ENCODE results near the gene MISFA.
"Not testable (repeated sequence)": the region's sequence is repeated elsewhere in the genome, so short reads cannot be mapped to it uniquely, and the experiment has no call there.

Gene MISFA

DNA sequence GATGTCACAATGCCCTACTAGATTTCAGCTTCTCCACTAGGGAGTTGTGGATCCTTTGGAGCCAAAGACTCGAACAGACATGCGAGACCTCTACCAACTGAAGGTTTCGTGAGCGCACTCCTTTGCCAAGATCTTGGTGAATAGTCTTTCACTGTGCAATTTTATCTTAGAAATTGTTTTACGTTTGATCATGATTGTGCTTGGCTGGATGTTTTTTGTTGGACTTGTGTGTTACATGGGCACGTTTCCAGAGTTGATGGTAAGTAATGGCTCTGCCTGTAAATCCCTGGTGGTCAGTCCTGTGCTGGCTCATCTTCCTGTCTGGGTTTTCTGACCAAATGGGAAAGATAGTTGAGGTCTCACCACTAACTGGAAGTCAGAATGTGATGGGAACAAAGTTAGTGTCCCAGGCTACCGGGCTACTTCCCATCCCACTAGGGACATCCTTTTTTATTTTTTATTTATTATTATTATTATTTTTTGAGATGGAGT lies at the start of gene MISFA:
MISFA (plus strand) TSS at position 51 of the 492 bp plus-strand sequence; CDS start at position 191, 140 bp downstream.
- no peak for ATAC-seq

DNA sequence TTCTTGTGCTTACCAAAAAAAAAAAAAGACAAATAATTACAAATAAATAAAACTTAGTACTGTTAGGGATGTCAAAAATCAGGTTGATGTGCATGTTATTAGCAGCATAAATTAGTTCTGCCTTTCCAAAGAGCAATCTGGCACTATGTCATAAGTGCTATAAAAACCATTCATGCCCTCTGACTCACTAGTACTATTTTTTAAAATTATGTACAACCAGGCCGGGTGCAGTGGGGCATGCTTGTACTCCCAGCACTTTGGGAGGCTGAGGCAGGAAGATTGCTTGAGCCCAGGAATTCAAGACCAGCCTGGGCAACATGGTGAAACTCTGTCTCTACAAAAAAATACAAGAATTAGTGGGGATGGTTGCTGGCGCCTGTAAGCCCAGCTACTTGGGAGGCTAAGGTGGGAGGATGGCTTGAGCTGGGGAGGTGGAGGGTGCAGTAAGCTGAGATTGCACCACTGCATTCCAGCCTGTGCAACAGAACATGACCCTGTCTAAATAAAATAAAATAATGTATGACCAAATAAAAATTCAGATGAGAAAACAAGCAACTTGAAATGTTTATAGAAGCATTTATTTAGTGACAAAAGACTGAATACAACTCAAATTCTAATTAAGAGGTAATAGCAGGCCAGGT lies 36.4 kb upstream of the MISFA start:
- ATAC-seq, result no peak

- ATAC-seq, result no peak
Observed at GRCh38 chr11:18564149-18564548, 35.4 kb upstream of the MISFA start.

- ATAC-seq, result no peak
Observed at GRCh38 chr11:18566406-18566805, 33.2 kb upstream of the MISFA start.

- ATAC-seq, result no peak
Observed at GRCh38 chr11:18567081-18567480, 32.5 kb upstream of the MISFA start.

- no peak for ATAC-seq
Observed at GRCh38 chr11:18575361-18575760, 24.2 kb upstream of the MISFA start.

DNA sequence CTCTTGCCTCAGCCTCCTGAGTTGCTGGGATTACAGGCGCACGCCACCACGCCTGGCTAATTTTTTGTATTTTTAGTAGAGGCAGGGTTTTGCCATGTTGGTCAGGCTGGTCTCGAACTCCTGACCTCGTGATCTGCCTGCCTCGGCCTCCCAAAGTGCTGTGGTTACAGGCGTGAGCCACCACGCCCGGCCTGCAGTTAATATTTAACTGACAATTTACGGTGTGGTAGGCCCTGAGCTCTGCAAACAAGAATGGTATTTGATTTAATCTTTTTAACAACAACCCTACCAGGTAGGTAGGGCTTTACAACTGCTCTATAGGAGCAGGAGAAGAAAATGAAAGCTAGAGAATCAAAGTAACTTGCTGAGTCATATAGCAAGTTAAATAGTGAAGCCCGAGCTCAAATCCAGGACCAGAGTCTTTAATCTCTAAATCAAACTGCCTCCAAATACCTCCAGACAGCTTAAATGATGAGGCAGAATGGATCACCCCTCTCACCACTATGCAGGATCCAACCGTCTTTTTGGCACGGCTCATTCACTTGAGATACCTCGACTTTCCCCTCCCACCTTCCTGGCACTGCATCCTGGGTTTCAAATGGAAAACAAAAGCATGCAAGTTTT lies 20.5 kb upstream of the MISFA start:
- peak; percentile 84 to 85 for ATAC-seq

GRCh38 chr11:18580113-18580766 lies 19.3 kb upstream of the MISFA start:
- ATAC-seq, result no peak

GRCh38 chr11:18581825-18582224 lies 17.8 kb upstream of the MISFA start:
- no peak for ATAC-seq

GRCh38 chr11:18588297-18589252 lies 11.0 kb upstream of the MISFA start, which contains the start of gene UEVLD:
UEVLD (minus strand) TSS chr11:18588734; CDS start chr11:18588654, 80 bp downstream.
- peak; percentile 41 to 54 for ATAC-seq

DNA sequence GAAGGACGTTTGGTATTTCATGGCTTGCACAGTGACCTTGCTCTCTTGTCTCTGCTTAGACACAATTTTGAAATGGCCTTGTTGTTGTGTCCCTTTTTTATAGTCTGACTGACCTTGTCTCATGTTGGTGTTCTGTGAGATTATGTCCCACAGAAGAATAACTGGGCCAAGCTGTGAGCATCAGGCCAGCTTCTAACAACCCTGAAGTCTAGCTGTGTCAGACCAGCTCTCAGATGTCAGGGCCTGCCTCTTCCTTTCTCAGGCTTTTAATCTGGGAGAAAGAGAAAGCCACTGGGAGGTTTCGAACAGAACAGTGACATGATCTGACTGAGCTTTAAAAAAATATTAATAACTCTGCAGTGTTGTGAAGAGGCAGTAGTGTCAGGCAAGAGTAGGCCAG lies 9.0 kb upstream of the MISFA start:
- ATAC-seq, result no peak

DNA sequence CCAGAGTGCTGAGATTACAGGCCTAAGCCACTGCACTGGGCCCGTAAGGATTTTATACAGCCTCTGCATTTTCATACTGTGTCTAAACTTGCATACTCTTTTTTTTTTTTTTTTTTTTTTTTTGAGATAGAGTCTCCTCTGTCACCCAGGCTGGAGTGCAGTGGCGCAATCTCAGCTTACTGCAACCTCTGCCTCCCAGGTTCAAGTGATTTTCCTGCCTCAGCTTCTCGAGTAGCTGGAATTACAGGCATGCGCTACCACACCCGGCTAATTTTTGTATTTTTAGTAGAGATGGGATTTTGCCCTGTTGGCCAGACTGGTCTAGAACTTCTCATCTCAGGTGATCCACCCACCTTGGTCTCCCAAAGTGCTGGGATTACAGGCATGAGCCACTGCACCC lies 5.5 kb upstream of the MISFA start:
- not testable (repeated sequence) for ATAC-seq

DNA sequence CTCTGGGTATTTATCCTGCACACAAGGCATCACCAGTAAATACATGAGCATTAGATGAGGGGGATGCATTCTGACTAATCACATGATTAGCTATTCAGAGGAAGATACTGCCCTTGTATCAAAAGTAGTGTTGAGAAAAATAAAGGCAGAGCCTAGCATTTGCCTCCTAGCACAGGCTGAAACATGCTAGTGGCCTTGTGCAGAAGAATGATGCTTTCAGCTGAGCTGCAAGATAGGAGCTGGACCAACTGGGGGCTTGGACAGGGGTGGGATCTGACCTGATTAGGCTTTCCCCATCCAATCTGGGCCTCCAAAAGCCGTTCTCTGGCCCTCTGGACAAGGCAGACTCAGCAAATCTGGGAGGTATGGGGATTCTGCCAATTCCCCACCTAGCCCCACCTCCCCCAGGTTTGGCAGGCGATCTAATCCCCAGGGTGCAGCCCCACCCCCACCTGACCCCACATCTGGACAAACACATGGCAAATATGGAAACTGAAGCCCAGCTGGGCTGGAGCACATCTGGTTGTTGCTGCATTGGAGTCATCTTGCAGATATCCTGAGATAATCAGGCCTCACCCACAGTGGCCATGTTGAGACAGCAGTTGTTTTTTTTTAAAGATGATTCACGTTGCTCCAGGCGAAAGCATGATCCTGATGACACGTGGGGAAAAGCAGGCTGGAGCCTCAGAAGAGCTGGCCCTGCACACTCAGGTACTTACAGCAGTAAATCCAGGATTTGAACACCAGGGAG lies 4.4 kb upstream of the MISFA start:
- no peak for ATAC-seq

- no peak for ATAC-seq
Observed at GRCh38 chr11:18600915-18601569, 1.5 kb downstream of the MISFA start.

- ATAC-seq, result no peak
Observed at GRCh38 chr11:18608376-18608775, 8.8 kb downstream of the MISFA start.

GRCh38 chr11:18611196-18611595 lies 11.6 kb downstream of the MISFA start:
- no peak for ATAC-seq

DNA sequence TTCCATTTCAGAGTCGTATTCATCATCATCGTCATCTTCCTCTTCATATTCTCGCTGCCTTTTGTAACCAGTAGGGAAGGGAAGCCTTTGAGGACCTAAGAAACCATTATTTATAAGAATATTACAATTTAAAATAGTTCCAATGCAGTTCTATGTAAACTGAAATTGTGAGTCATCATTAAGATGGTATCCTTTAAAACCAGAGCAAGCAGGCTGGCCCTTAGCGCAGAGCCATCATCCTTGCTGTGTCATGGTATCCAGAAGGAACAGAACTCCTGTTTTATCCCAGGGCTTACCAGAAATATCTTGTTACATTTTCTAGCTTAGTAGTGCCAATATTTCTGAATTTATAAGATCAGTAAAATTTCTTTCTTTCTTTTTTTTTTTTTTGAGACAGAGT lies 12.8 kb downstream of the MISFA start:
- ATAC-seq, result no peak

DNA sequence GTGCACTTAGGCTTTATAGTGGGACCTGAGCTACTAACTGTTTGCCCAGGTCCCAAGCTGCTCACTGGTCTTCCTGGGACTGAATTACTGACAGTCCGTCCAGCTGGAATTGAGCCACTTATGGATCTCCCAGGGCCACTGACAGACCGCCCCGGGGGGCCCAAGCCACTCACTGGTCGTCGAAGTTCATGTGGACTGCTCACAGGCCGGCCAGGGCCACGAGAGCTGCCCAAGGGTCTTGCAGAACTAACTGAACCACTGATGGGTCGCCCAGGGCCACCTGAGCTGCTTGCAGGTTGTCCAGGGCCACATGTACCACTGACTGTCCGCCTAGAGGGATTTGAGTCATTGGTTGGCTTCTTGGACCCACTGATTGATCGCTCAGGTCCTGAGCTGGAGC lies 15.1 kb downstream of the MISFA start:
- no peak for ATAC-seq

GRCh38 chr11:18615628-18616392 lies 16.2 kb downstream of the MISFA start:
- peak; percentile 90 to 91 for ATAC-seq

GRCh38 chr11:18617688-18618341 lies 18.2 kb downstream of the MISFA start:
- ATAC-seq, result peak in 1 of 2 donors; percentile 18

Data from activated CD4-positive, CD25-positive, alpha-beta regulatory T cell treated with anti-CD3 and anti-CD28 coated beads, Interleukin-2, amount 50 U/mL, for 24 hours (primary cell).